ENCODE results near the gene R3HDM2.

GRCh38 chr12:57225680-57226210 is 205.1 kb downstream of the R3HDM2 start:
- TF ChIP-seq CTCF (IDR thresholded peaks at IDR 0.05; ENCODE audit: low read length): no peak
- TF ChIP-seq EZH2 (IDR thresholded peaks at IDR 0.05; ENCODE audit: borderline replicate concordance, low read length): no peak

All from OCI-LY1 (cell line).